ENCODE measurements around the gene CABLES1.

GRCh38 chr18:23126376-23127056, 8.8 kb upstream of the CABLES1 start:
- no peak for TF ChIP-seq CTCF (IDR thresholded peaks at IDR 0.05)
- no peak for TF ChIP-seq POLR2A (IDR thresholded peaks at IDR 0.05)

Data from uterus (tissue), 2 donors.